ENCODE results near the gene TMEM260. TPM values are rescaled to one million over a fixed set of nuclear protein-coding genes. Genes with fewer than 3 reads are reported as not detected.

Gene TMEM260
- total and polyA plus RNA-seq, 10 of the 15 experiments (the other 5 are each of a cell fraction or from before 2014, with no cell fraction given): 3.2 to 13.6 (median 11.0) TPM

DNA sequence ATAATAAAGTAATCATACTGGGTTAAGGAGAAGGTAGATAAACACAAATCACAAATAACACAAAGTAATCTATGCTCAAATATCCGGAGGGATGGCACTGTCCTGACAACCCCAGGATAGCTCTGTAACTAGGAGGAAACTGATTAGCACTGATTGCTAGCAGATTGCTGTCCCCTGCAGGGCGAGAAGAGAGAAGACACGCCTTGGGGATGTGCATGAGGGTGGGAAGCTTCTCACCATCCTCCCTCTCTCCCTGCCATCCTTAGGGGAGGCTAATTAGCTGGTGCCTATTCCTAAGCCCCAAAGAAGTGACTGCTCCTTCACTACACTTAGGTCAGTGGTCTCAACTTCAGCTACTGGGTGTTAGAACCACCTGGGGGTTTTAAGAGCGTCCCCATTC, 27.0 kb upstream of the TMEM260 start (continued):
- TF ChIP-seq, protein P1, sequence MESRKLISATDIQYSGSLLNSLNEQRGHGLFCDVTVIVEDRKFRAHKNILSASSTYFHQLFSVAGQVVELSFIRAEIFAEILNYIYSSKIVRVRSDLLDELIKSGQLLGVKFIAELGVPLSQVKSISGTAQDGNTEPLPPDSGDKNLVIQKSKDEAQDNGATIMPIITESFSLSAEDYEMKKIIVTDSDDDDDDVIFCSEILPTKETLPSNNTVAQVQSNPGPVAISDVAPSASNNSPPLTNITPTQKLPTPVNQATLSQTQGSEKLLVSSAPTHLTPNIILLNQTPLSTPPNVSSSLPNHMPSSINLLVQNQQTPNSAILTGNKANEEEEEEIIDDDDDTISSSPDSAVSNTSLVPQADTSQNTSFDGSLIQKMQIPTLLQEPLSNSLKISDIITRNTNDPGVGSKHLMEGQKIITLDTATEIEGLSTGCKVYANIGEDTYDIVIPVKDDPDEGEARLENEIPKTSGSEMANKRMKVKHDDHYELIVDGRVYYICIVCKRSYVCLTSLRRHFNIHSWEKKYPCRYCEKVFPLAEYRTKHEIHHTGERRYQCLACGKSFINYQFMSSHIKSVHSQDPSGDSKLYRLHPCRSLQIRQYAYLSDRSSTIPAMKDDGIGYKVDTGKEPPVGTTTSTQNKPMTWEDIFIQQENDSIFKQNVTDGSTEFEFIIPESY (IDR thresholded peaks at IDR 0.05): no peak

DNA sequence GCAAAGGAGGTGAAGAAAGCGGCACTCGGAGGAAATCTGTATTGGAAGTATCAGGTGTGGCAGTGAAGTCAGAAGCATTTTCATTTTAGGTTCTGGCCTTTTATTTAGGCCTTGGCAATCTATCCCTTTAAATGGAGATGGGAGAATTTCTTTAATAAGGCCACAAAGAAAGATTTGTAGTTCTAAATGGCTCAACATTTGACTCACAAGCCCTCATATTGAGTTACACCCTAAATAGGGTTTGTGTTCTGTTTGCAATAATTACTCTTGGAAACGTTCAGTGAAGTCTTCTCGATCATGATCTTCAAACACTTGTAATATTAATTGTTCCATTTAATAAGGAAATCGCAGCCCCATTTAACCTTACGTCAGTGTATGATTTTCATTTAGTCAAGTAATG, 25.3 kb upstream of the TMEM260 start:
- Histone ChIP-seq H3K4me2 (ENCODE audit: control insufficient read depth, insufficient read depth) (no peak overlapping the region), H3K27me3 (replicated peaks in 1 of 2; ENCODE audit: control insufficient read depth in 2 of 2, insufficient read depth in 2 of 2, low read length in 1 of 2) (0 out of 4 replicates have a peak, but pooled peaks cover 0 to 2% of the 10 kb centered on the region in 2 experiments), H3K4me3 (no peak overlapping the region), H4K20me1 (ENCODE audit: control insufficient read depth, insufficient read depth) (no peaks in the 10 kb centered on the region), H2AFZ (ENCODE audit: control insufficient read depth, low read depth, low read length) (no peak overlapping the region), H3K9ac (ENCODE audit: control insufficient read depth, insufficient read depth, low read length) (no peak overlapping the region), H3K79me2 (ENCODE audit: control insufficient read depth, insufficient read depth, low read length) (no peaks in the 10 kb centered on the region), H3K4me1 (ENCODE audit: control insufficient read depth, insufficient read depth, low read length) (no peaks in the 10 kb centered on the region), H3K27ac (ENCODE audit: control insufficient read depth, insufficient read depth) (no peak overlapping the region), H3K9me3 (replicated peaks; ENCODE audit: control insufficient read depth, insufficient read depth, low read length) (no peaks in the 10 kb centered on the region), H3K36me3 (ENCODE audit: control insufficient read depth in 2 of 2, insufficient read depth in 2 of 2, low read length in 1 of 2) (no peaks in the 10 kb centered on the region)
- TF ChIP-seq, protein P2, sequence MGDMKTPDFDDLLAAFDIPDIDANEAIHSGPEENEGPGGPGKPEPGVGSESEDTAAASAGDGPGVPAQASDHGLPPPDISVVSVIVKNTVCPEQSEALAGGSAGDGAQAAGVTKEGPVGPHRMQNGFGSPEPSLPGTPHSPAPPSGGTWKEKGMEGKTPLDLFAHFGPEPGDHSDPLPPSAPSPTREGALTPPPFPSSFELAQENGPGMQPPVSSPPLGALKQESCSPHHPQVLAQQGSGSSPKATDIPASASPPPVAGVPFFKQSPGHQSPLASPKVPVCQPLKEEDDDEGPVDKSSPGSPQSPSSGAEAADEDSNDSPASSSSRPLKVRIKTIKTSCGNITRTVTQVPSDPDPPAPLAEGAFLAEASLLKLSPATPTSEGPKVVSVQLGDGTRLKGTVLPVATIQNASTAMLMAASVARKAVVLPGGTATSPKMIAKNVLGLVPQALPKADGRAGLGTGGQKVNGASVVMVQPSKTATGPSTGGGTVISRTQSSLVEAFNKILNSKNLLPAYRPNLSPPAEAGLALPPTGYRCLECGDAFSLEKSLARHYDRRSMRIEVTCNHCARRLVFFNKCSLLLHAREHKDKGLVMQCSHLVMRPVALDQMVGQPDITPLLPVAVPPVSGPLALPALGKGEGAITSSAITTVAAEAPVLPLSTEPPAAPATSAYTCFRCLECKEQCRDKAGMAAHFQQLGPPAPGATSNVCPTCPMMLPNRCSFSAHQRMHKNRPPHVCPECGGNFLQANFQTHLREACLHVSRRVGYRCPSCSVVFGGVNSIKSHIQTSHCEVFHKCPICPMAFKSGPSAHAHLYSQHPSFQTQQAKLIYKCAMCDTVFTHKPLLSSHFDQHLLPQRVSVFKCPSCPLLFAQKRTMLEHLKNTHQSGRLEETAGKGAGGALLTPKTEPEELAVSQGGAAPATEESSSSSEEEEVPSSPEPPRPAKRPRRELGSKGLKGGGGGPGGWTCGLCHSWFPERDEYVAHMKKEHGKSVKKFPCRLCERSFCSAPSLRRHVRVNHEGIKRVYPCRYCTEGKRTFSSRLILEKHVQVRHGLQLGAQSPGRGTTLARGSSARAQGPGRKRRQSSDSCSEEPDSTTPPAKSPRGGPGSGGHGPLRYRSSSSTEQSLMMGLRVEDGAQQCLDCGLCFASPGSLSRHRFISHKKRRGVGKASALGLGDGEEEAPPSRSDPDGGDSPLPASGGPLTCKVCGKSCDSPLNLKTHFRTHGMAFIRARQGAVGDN (IDR thresholded peaks at IDR 0.05): no peak
- TF ChIP-seq MYB (IDR thresholded peaks at IDR 0.05; ENCODE audit: borderline replicate concordance, low read depth, low read length): no peak
- TF ChIP-seq, protein P3, sequence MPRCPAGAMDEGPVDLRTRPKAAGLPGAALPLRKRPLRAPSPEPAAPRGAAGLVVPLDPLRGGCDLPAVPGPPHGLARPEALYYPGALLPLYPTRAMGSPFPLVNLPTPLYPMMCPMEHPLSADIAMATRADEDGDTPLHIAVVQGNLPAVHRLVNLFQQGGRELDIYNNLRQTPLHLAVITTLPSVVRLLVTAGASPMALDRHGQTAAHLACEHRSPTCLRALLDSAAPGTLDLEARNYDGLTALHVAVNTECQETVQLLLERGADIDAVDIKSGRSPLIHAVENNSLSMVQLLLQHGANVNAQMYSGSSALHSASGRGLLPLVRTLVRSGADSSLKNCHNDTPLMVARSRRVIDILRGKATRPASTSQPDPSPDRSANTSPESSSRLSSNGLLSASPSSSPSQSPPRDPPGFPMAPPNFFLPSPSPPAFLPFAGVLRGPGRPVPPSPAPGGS (IDR thresholded peaks at IDR 0.05; ENCODE audit: borderline replicate concordance, insufficient read depth, low read depth, low read length, poor library complexity, severe bottlenecking): peak; percentile 55
- no peak for TF ChIP-seq GATAD2B (conservative IDR thresholded peaks at IDR 0.05; ENCODE audit: low read depth)
- TF ChIP-seq NR2F1 (conservative IDR thresholded peaks at IDR 0.05): no peak
- no peak for TF ChIP-seq RAD21 (IDR thresholded peaks at IDR 0.05; ENCODE audit: insufficient read depth, low read depth, low read length)
- TF ChIP-seq EED (IDR thresholded peaks at IDR 0.05; ENCODE audit: low read depth): no peak
- ChIA-PET CTCF (no interaction called here), RAD21 (ENCODE audit: unreplicated experiment) (no interaction called here), POLR2A (no interaction called here), SMC1A (ENCODE audit: uncharacterized antibody, unreplicated experiment) (no interaction called here)
- no TSS peak for BruUV-seq (replicated peaks)
- DNase-seq (ENCODE audit: low read depth, low spot score) (no peak), ATAC-seq (no peak), FAIRE-seq (no peak)
- in situ Hi-C loops (cut with MboI) (loop anchor here (10.0 kb wide), 1 partner anchor 510 kb away; no protein-coding TSS in a partner anchor), intact Hi-C loops (cut with micrococcal nuclease; ENCODE audit: unreplicated experiment) (loop anchor here (10.0 kb wide), 3 partner anchors 310 to 630 kb away; no protein-coding TSS in a partner anchor)
- 58% methylated on average over 6 of the region's 6 CpGs for WGBS (ENCODE audit: insufficient coverage, insufficient replicate concordance, low lambda C conversion rate, missing lambda C conversion rate)

Data from GM12878 (cell line).